KG1 (cell line): ENCODE measurements around the gene GNA12.
A peak's percentile ranks its signal among the peaks of the same experiment; 100 is the strongest.
"Not testable (repeated sequence)": the region's sequence is repeated elsewhere in the genome, so short reads cannot be mapped to it uniquely, and the experiment has no call there.

Experiments used
- DNase-seq: peaks from one replicate; lab custom pipeline; 2025; lab: John Stamatoyannopoulos, UW

The GNA12 gene

GRCh38 chr7:2711895-2712675 lies 132.0 kb downstream of the GNA12 start:
- no peak for DNase-seq

- no peak for DNase-seq
Measured at GRCh38 chr7:2710901-2711551, 133.1 kb downstream of the GNA12 start.

- DNase-seq, result no peak
Measured at GRCh38 chr7:2710286-2710655, 133.8 kb downstream of the GNA12 start.

GRCh38 chr7:2709553-2710285 lies 134.4 kb downstream of the GNA12 start:
- no peak for DNase-seq

- DNase-seq, result no peak
Measured at GRCh38 chr7:2708547-2709310, 135.4 kb downstream of the GNA12 start.

GRCh38 chr7:2708041-2708440 lies 136.1 kb downstream of the GNA12 start:
- DNase-seq, result no peak

GRCh38 chr7:2707481-2707880 lies 136.6 kb downstream of the GNA12 start:
- no peak for DNase-seq

GRCh38 chr7:2706685-2707126 lies 137.4 kb downstream of the GNA12 start:
- DNase-seq, result no peak

- DNase-seq, result no peak
Measured at GRCh38 chr7:2705371-2706096, 138.6 kb downstream of the GNA12 start.

- DNase-seq, result no peak
Measured at GRCh38 chr7:2702594-2702957, 141.5 kb downstream of the GNA12 start.

- no peak for DNase-seq
Measured at GRCh38 chr7:2701832-2702593, 142.1 kb downstream of the GNA12 start.

GRCh38 chr7:2701424-2701823 lies 142.7 kb downstream of the GNA12 start:
- no peak for DNase-seq

GRCh38 chr7:2700141-2700850 lies 143.8 kb downstream of the GNA12 start:
- no peak for DNase-seq

- DNase-seq, result no peak
Measured at GRCh38 chr7:2699289-2699620, 144.9 kb downstream of the GNA12 start.

GRCh38 chr7:2698581-2699288 lies 145.4 kb downstream of the GNA12 start:
- peak; percentile 85 for DNase-seq

- DNase-seq, result not testable (repeated sequence)
Measured at GRCh38 chr7:2694122-2694436, 150.0 kb downstream of the GNA12 start.

- DNase-seq, result not testable (repeated sequence)
Measured at GRCh38 chr7:2693420-2694121, 150.5 kb downstream of the GNA12 start.

- no peak for DNase-seq
Measured at GRCh38 chr7:2692543-2692942, 151.6 kb downstream of the GNA12 start.

GRCh38 chr7:2691932-2692439 lies 152.1 kb downstream of the GNA12 start:
- not testable (repeated sequence) for DNase-seq
